Mesothelial cell of epicardium (in vitro differentiated cells): ENCODE data around the gene ENO2. TPM values are rescaled to one million over a fixed set of nuclear protein-coding genes. Genes with fewer than 3 reads are reported as not detected.

Experiments used
- DNase-seq, 2 experiments: peaks; one replicate each; pipeline ENCODE4 v3.0.0; 2021; ENCODE audit warnings: low spot score in 2 of 2; ENCODE audit not compliant: unreplicated experiment in 2 of 2
- H3K27ac Mint-ChIP-seq: 2 replicates; pipeline ENCODE4 v1.8.0; 2021; ENCODE audit warnings: mixed read lengths
- H3K27me3 Mint-ChIP-seq: 2 replicates; pipeline ENCODE4 v1.8.0; 2021; ENCODE audit warnings: low read depth, mixed read lengths
- H3K36me3 Mint-ChIP-seq: 2 replicates; pipeline ENCODE4 v1.8.0; 2021; ENCODE audit warnings: mixed read lengths
- H3K4me1 Mint-ChIP-seq: 2 replicates; pipeline ENCODE4 v1.8.0; 2021; ENCODE audit warnings: mixed read lengths
- H3K4me3 Mint-ChIP-seq: 2 replicates; pipeline ENCODE4 v1.8.0; 2021; ENCODE audit warnings: mild to moderate bottlenecking, moderate library complexity, mixed read lengths
- H3K9me3 Mint-ChIP-seq: 2 replicates; pipeline ENCODE4 v1.8.0; 2021; ENCODE audit warnings: mixed read lengths
- total RNA-seq: library from RNA; stranded (reverse); gene quantifications from 3 replicates; pipeline ENCODE4 v1.2.1, GENCODE V29; 2021
- TF ChIP-seq, protein P1 (sequence below): fragments of 200-600 bp; sonication (generic); IDR thresholded peaks from one replicate; pipeline ENCODE4 v1.5.0; 2021; ENCODE audit warnings: antibody characterized with exemption; ENCODE audit not compliant: unreplicated experiment

The ENO2 gene
- total RNA-seq, 1 donor from 2014 or later: 30.7 TPM

DNA sequence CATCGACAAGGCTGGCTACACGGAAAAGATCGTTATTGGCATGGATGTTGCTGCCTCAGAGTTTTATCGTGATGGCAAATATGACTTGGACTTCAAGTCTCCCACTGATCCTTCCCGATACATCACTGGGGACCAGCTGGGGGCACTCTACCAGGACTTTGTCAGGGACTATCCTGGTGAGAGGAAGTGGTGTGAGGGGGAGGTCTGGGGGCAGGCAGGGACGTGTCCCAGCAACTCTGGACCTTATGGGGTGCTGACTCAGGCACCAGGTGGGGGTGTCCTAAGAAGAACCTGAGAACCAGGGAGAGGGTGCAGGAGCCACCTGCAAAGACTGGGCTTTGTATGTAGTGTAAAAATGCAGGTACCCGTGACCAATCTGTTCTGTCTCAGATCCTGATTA lies 5.2 kb downstream of the ENO2 start:
- peaks cover 6% of the 10 kb centered on the region for H3K36me3 Mint-ChIP-seq
- H3K4me3 Mint-ChIP-seq: no peak overlapping the region
- DNase-seq: no peak
- H3K4me1 Mint-ChIP-seq: peaks cover 17% of the 10 kb centered on the region
- no peaks in the 10 kb centered on the region for H3K9me3 Mint-ChIP-seq
- TF ChIP-seq, protein P1, sequence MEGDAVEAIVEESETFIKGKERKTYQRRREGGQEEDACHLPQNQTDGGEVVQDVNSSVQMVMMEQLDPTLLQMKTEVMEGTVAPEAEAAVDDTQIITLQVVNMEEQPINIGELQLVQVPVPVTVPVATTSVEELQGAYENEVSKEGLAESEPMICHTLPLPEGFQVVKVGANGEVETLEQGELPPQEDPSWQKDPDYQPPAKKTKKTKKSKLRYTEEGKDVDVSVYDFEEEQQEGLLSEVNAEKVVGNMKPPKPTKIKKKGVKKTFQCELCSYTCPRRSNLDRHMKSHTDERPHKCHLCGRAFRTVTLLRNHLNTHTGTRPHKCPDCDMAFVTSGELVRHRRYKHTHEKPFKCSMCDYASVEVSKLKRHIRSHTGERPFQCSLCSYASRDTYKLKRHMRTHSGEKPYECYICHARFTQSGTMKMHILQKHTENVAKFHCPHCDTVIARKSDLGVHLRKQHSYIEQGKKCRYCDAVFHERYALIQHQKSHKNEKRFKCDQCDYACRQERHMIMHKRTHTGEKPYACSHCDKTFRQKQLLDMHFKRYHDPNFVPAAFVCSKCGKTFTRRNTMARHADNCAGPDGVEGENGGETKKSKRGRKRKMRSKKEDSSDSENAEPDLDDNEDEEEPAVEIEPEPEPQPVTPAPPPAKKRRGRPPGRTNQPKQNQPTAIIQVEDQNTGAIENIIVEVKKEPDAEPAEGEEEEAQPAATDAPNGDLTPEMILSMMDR: no peak
- H3K27ac Mint-ChIP-seq: no peak overlapping the region
- H3K27me3 Mint-ChIP-seq: peaks cover 20% of the 10 kb centered on the region

DNA sequence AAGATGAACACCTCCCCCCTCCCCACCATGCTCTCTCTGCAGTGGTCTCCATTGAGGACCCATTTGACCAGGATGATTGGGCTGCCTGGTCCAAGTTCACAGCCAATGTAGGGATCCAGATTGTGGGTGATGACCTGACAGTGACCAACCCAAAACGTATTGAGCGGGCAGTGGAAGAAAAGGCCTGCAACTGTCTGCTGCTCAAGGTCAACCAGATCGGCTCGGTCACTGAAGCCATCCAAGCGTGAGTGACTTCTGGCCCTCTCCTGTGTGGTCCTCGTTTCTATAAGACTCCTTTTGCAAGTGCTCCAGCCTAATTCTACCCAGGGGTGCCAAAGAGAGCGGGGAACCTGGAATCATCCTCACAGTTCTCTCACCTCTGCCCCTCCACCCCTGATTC lies 7.2 kb downstream of the ENO2 start:
- Mint-ChIP-seq H3K4me1 (peaks cover 27% of the 10 kb centered on the region), H3K9me3 (no peaks in the 10 kb centered on the region), H3K27ac (no peak overlapping the region), H3K27me3 (peaks cover 4% of the 10 kb centered on the region), H3K4me3 (no peak overlapping the region), H3K36me3 (peaks cover 5% of the 10 kb centered on the region)
- no peak for DNase-seq
- TF ChIP-seq, protein P1: no peak

DNA sequence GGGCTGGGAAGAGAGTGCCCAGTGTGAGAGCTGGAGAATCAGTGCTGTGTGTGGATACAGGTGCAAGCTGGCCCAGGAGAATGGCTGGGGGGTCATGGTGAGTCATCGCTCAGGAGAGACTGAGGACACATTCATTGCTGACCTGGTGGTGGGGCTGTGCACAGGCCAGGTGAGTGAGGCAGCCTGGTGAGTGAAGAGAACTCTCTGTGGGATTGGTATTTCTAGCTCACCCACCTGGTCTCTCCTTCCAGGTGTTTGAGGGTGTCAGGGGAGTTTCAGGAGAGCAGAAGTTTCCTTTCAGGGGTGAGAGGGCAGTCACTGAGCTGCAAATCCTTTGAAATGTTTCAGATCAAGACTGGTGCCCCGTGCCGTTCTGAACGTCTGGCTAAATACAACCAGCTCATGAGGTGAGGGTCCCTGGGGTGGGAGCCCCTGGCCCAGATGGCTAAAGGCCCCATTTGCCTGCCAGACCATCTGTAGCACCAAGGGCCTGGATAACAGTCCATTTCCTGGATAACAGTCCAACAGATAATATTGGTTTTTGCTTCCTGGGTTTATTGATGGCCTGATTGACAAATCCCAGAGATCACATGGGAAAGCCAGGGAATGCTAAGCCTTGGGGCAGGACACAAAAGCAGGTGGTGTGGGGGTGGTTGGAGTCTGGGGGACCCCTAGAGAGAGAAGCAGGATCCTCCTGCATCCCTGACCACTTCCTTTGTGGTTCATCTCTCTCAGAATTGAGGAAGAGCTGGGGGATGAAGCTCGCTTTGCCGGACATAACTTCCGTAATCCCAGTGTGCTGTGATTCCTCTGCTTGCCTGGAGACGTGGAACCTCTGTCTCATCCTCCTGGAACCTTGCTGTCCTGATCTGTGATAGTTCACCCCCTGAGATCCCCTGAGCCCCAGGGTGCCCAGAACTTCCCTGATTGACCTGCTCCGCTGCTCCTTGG lies 7.9 kb downstream of the ENO2 start:
- TF ChIP-seq, protein P1: no peak
- H3K36me3 Mint-ChIP-seq: peaks cover 4% of the 10 kb centered on the region
- no peaks in the 10 kb centered on the region for H3K9me3 Mint-ChIP-seq
- peaks cover 34% of the 10 kb centered on the region for H3K4me1 Mint-ChIP-seq
- no peak overlapping the region for H3K4me3 Mint-ChIP-seq
- no peak overlapping the region for H3K27ac Mint-ChIP-seq
- DNase-seq: no peak
- H3K27me3 Mint-ChIP-seq: no peaks in the 10 kb centered on the region

DNA sequence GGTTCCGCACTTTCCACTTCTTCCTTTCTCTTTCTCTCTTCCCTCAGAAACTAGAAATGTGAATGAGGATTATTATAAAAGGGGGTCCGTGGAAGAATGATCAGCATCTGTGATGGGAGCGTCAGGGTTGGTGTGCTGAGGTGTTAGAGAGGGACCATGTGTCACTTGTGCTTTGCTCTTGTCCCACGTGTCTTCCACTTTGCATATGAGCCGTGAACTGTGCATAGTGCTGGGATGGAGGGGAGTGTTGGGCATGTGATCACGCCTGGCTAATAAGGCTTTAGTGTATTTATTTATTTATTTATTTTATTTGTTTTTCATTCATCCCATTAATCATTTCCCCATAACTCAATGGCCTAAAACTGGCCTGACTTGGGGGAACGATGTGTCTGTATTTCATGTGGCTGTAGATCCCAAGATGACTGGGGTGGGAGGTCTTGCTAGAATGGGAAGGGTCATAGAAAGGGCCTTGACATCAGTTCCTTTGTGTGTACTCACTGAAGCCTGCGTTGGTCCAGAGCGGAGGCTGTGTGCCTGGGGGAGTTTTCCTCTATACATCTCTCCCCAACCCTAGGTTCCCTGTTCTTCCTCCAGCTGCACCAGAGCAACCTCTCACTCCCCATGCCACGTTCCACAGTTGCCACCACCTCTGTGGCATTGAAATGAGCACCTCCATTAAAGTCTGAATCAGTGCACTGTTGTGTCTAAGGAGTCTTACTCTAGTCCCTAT lies 8.8 kb downstream of the ENO2 start:
- DNase-seq: no peak
- no peak overlapping the region for H3K27ac Mint-ChIP-seq
- no peaks in the 10 kb centered on the region for H3K9me3 Mint-ChIP-seq
- TF ChIP-seq, protein P1: no peak
- H3K27me3 Mint-ChIP-seq: no peaks in the 10 kb centered on the region
- H3K4me3 Mint-ChIP-seq: no peak overlapping the region
- H3K36me3 Mint-ChIP-seq: peaks cover 4% of the 10 kb centered on the region
- peaks cover 35% of the 10 kb centered on the region for H3K4me1 Mint-ChIP-seq

DNA sequence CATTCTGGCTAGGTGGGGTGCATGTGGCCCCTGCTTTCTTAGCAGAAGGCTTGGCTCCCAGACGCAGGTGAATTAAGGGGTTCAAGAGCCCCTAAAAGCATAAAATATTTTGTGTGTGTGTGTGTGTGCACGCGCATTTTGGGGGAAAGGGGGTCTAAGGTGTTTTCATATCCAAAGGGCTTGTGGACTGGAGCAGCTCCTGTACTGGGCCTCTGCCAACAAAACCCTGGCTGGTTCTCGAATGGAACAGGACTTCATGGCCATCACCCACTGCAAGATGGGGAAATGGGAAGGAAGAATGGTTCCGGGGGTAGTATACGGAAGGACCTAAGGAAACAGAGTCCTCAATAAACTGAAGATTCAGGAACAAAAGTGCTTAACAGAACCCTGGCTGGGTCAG lies 9.5 kb downstream of the ENO2 start:
- Mint-ChIP-seq H3K9me3 (no peaks in the 10 kb centered on the region), H3K27ac (peak overlapping the region; percentile 98), H3K36me3 (peaks cover 4% of the 10 kb centered on the region), H3K4me1 (peaks cover 39% of the 10 kb centered on the region), H3K4me3 (no peak overlapping the region), H3K27me3 (no peaks in the 10 kb centered on the region)
- DNase-seq: no peak
- TF ChIP-seq, protein P1: no peak
